SK-N-SH treated with all-trans-retinoic acid at 6 μM for 48 hours (cell line): ENCODE measurements around the gene MEIS2.

Experiments used
- ATAC-seq: fragments of 200-7000 bp; cut with Tn5 transposase; 3 replicates; pipeline ENCODE4 v1.9.1; 2020; ENCODE audit warnings: mild to moderate bottlenecking, moderate library complexity
- ARNTL ChIP-seq: fragments of 450-650 bp; formaldehyde crosslinking; IDR thresholded peaks from 2 replicates; pipeline ENCODE4 v1.5.0; 2020; ENCODE audit warnings: low read depth, mild to moderate bottlenecking, moderate library complexity, borderline replicate concordance
- BACH2 ChIP-seq: fragments of 250-450 bp; sonication (Bioruptor Pico); IDR thresholded peaks from 2 replicates; pipeline ENCODE4 v1.9.0; 2021; ENCODE audit warnings: mild to moderate bottlenecking, borderline replicate concordance
- CSDC2 ChIP-seq: fragments of 250-450 bp; sonication (Bioruptor Pico); IDR thresholded peaks from 2 replicates; pipeline ENCODE4 v1.5.0; 2020; ENCODE audit warnings: mild to moderate bottlenecking, moderate library complexity
- GLIS3 ChIP-seq: fragments of 250-450 bp; sonication (Bioruptor Pico); IDR thresholded peaks from 2 replicates; pipeline ENCODE4 v1.5.0; 2020; ENCODE audit warnings: mild to moderate bottlenecking, moderate library complexity
- OSR1 ChIP-seq: fragments of 250-450 bp; sonication (Bioruptor Pico); IDR thresholded peaks from 2 replicates; pipeline ENCODE4 v1.8.0; 2022; ENCODE audit warnings: moderate library complexity, mild to moderate bottlenecking, inconsistent platforms
- PPARA ChIP-seq: fragments of 250-450 bp; sonication (Bioruptor Pico); IDR thresholded peaks from 2 replicates; pipeline ENCODE4 v1.5.0; 2020; ENCODE audit warnings: mild to moderate bottlenecking, borderline replicate concordance
- RARB ChIP-seq: fragments of 250-450 bp; sonication (Bioruptor Pico); IDR thresholded peaks from 2 replicates; pipeline ENCODE4 v1.8.0; 2021; ENCODE audit warnings: mild to moderate bottlenecking, moderate library complexity
- SNAI2 ChIP-seq: fragments of 250-450 bp; sonication (Bioruptor Pico); IDR thresholded peaks from 2 replicates; pipeline ENCODE4 v1.5.0; 2020; ENCODE audit warnings: mild to moderate bottlenecking, moderate library complexity
- TCF4 ChIP-seq: fragments of 250-450 bp; sonication (Bioruptor Pico); IDR thresholded peaks from 2 replicates; pipeline ENCODE4 v1.8.0; 2021; ENCODE audit warnings: mild to moderate bottlenecking, moderate library complexity, borderline replicate concordance
- TOX ChIP-seq: fragments of 250-450 bp; sonication (Bioruptor Pico); IDR thresholded peaks from 2 replicates; pipeline ENCODE4 v1.8.0; 2021; ENCODE audit warnings: mild to moderate bottlenecking, moderate library complexity, borderline replicate concordance
- ZC3H10 ChIP-seq: fragments of 250-450 bp; sonication (Bioruptor Pico); IDR thresholded peaks from 2 replicates; pipeline ENCODE4 v1.5.1; 2021; ENCODE audit warnings: mild to moderate bottlenecking, moderate library complexity
- ZFP3 ChIP-seq: fragments of 250-450 bp; sonication (Bioruptor Pico); IDR thresholded peaks from 2 replicates; pipeline ENCODE4 v1.5.0; 2020; ENCODE audit warnings: mild to moderate bottlenecking, moderate library complexity
- ZFP30 ChIP-seq: fragments of 450-650 bp; formaldehyde crosslinking; IDR thresholded peaks from 2 replicates; pipeline ENCODE4 v1.5.0; 2022; ENCODE audit warnings: mild to moderate bottlenecking, moderate library complexity
- ZNF565 ChIP-seq: fragments of 450-650 bp; formaldehyde crosslinking; conservative IDR thresholded peaks from 2 replicates; pipeline ENCODE4 v1.5.0; 2020; ENCODE audit warnings: low read depth, mild to moderate bottlenecking, moderate library complexity
- ZNF70 ChIP-seq: fragments of 450-650 bp; formaldehyde crosslinking; IDR thresholded peaks from 2 replicates; pipeline ENCODE4 v1.5.0; 2020; ENCODE audit warnings: mild to moderate bottlenecking, moderate library complexity
- ZNF8 ChIP-seq: fragments of 450-650 bp; formaldehyde crosslinking; IDR thresholded peaks from 2 replicates; pipeline ENCODE4 v1.5.0; 2020; ENCODE audit warnings: mild to moderate bottlenecking, moderate library complexity
- TF ChIP-seq, protein P1 (sequence below): fragments of 250-450 bp; sonication (Bioruptor Pico); IDR thresholded peaks from 2 replicates; pipeline ENCODE4 v1.5.1; 2021; ENCODE audit warnings: mild to moderate bottlenecking, moderate library complexity
- TF ChIP-seq, protein P2 (sequence below): fragments of 250-450 bp; sonication (Bioruptor Pico); IDR thresholded peaks from 2 replicates; pipeline ENCODE4 v1.8.0; 2020; ENCODE audit warnings: mild to moderate bottlenecking, moderate library complexity, borderline replicate concordance
- TF ChIP-seq, protein P3 (sequence below): fragments of 250-450 bp; sonication (Bioruptor Pico); IDR thresholded peaks from 2 replicates; pipeline ENCODE4 v1.8.0; 2021; ENCODE audit warnings: low read depth, mild to moderate bottlenecking, moderate library complexity, borderline replicate concordance
- TF ChIP-seq, protein P4 (sequence below): fragments of 250-450 bp; sonication (Bioruptor Pico); IDR thresholded peaks from 2 replicates; pipeline ENCODE4 v1.5.0; 2020; ENCODE audit warnings: mild to moderate bottlenecking, moderate library complexity
- TF ChIP-seq, protein P5 (sequence below): fragments of 250-450 bp; sonication (Bioruptor Pico); IDR thresholded peaks from 2 replicates; pipeline ENCODE4 v1.5.1; 2020; ENCODE audit warnings: low read depth, mild to moderate bottlenecking, moderate library complexity

Gene MEIS2

DNA sequence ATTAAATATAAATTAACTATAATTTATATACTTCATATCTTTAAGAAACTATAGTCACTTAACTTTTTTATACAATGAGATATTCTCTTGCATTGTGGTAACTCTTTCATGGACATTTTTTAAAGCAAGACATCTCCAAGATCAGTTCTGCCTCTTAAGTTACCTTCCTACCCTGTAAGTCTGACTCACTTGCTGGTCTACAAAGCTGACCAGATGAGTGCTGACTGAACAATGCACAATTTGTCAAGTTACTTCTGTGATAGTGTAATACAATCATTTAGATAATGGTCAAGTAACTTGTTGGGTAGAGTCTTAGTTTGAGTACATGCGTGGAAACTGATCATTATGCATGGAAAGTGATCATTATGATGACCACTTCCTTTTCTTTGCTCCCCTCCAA, 145.9 kb downstream of the MEIS2 start:
- TF ChIP-seq SNAI2 (CRISPR knock-in tag) (no peak), ZNF70 (CRISPR knock-in tag) (no peak), TCF4 (CRISPR knock-in tag) (no peak), RARB (CRISPR knock-in tag) (no peak), ZNF8 (no peak), ZC3H10 (CRISPR knock-in tag) (no peak), PPARA (CRISPR knock-in tag) (no peak), TOX (CRISPR knock-in tag) (no peak), OSR1 (no peak), ZFP3 (CRISPR knock-in tag) (no peak)
- TF ChIP-seq, protein P1, sequence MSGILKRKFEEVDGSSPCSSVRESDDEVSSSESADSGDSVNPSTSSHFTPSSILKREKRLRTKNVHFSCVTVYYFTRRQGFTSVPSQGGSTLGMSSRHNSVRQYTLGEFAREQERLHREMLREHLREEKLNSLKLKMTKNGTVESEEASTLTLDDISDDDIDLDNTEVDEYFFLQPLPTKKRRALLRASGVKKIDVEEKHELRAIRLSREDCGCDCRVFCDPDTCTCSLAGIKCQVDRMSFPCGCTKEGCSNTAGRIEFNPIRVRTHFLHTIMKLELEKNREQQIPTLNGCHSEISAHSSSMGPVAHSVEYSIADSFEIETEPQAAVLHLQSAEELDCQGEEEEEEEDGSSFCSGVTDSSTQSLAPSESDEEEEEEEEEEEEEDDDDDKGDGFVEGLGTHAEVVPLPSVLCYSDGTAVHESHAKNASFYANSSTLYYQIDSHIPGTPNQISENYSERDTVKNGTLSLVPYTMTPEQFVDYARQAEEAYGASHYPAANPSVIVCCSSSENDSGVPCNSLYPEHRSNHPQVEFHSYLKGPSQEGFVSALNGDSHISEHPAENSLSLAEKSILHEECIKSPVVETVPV (CRISPR knock-in tag): no peak
- TF ChIP-seq, protein P2, sequence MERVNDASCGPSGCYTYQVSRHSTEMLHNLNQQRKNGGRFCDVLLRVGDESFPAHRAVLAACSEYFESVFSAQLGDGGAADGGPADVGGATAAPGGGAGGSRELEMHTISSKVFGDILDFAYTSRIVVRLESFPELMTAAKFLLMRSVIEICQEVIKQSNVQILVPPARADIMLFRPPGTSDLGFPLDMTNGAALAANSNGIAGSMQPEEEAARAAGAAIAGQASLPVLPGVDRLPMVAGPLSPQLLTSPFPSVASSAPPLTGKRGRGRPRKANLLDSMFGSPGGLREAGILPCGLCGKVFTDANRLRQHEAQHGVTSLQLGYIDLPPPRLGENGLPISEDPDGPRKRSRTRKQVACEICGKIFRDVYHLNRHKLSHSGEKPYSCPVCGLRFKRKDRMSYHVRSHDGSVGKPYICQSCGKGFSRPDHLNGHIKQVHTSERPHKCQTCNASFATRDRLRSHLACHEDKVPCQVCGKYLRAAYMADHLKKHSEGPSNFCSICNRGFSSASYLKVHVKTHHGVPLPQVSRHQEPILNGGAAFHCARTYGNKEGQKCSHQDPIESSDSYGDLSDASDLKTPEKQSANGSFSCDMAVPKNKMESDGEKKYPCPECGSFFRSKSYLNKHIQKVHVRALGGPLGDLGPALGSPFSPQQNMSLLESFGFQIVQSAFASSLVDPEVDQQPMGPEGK (CRISPR knock-in tag): no peak
- TF ChIP-seq, protein P3, sequence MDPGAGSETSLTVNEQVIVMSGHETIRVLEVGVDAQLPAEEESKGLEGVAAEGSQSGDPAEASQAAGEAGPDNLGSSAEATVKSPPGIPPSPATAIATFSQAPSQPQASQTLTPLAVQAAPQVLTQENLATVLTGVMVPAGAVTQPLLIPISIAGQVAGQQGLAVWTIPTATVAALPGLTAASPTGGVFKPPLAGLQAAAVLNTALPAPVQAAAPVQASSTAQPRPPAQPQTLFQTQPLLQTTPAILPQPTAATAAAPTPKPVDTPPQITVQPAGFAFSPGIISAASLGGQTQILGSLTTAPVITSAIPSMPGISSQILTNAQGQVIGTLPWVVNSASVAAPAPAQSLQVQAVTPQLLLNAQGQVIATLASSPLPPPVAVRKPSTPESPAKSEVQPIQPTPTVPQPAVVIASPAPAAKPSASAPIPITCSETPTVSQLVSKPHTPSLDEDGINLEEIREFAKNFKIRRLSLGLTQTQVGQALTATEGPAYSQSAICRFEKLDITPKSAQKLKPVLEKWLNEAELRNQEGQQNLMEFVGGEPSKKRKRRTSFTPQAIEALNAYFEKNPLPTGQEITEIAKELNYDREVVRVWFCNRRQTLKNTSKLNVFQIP: no peak
- ATAC-seq: 0 out of 3 replicates have a peak, but pooled peaks have one; percentile 9

DNA sequence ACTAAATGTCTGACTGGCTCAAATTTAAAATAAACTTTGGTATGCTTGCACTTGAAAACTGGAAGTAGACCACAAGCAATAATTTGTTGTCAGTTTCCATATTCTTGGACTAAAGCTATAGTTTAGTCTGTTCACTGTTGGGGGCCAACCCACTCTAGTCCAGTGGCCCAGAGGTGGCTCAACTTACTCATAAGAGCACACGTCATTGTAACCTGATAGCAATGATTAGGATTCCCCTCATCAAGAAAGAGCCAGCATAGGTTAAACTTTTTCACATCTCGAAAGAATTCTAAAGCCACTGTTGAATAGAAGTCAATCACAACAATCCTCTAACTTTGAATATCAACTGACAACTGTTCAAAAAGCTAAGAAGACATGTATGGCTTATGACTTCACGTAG, 147.0 kb downstream of the MEIS2 start:
- no peak for ATAC-seq
- no peak for TF ChIP-seq ARNTL (CRISPR knock-in tag)
- TF ChIP-seq TCF4 (CRISPR knock-in tag): no peak
- TF ChIP-seq CSDC2 (CRISPR knock-in tag): no peak
- TF ChIP-seq, protein P4, sequence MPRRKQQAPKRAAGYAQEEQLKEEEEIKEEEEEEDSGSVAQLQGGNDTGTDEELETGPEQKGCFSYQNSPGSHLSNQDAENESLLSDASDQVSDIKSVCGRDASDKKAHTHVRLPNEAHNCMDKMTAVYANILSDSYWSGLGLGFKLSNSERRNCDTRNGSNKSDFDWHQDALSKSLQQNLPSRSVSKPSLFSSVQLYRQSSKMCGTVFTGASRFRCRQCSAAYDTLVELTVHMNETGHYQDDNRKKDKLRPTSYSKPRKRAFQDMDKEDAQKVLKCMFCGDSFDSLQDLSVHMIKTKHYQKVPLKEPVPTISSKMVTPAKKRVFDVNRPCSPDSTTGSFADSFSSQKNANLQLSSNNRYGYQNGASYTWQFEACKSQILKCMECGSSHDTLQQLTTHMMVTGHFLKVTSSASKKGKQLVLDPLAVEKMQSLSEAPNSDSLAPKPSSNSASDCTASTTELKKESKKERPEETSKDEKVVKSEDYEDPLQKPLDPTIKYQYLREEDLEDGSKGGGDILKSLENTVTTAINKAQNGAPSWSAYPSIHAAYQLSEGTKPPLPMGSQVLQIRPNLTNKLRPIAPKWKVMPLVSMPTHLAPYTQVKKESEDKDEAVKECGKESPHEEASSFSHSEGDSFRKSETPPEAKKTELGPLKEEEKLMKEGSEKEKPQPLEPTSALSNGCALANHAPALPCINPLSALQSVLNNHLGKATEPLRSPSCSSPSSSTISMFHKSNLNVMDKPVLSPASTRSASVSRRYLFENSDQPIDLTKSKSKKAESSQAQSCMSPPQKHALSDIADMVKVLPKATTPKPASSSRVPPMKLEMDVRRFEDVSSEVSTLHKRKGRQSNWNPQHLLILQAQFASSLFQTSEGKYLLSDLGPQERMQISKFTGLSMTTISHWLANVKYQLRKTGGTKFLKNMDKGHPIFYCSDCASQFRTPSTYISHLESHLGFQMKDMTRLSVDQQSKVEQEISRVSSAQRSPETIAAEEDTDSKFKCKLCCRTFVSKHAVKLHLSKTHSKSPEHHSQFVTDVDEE: no peak
- TF ChIP-seq ZFP3 (CRISPR knock-in tag): no peak
- no peak for TF ChIP-seq ZFP30
- TF ChIP-seq, protein P2 (CRISPR knock-in tag): no peak
- TF ChIP-seq, protein P5, sequence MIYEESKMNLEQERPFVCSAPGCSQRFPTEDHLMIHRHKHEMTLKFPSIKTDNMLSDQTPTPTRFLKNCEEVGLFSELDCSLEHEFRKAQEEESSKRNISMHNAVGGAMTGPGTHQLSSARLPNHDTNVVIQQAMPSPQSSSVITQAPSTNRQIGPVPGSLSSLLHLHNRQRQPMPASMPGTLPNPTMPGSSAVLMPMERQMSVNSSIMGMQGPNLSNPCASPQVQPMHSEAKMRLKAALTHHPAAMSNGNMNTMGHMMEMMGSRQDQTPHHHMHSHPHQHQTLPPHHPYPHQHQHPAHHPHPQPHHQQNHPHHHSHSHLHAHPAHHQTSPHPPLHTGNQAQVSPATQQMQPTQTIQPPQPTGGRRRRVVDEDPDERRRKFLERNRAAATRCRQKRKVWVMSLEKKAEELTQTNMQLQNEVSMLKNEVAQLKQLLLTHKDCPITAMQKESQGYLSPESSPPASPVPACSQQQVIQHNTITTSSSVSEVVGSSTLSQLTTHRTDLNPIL (CRISPR knock-in tag): no peak
- TF ChIP-seq GLIS3 (CRISPR knock-in tag): no peak
- TF ChIP-seq, protein P1 (CRISPR knock-in tag): no peak
- no peak for TF ChIP-seq ZNF70 (CRISPR knock-in tag)
- no peak for TF ChIP-seq ZNF565 (CRISPR knock-in tag)
- no peak for TF ChIP-seq SNAI2 (CRISPR knock-in tag)
- TF ChIP-seq ZNF8: no peak
- no peak for TF ChIP-seq OSR1
- no peak for TF ChIP-seq RARB (CRISPR knock-in tag)
- TF ChIP-seq, protein P3: no peak
- TF ChIP-seq BACH2 (CRISPR knock-in tag): no peak
